ENCODE results near the gene HOMER2.

GRCh38 chr15:82992436-82992998, 40.0 kb upstream of the HOMER2 start:
- TF ChIP-seq CTCF (IDR thresholded peaks at IDR 0.05; ENCODE audit: low read depth, low read length, poor library complexity, severe bottlenecking), result no peak
- TF ChIP-seq EZH2phosphoT487 (IDR thresholded peaks at IDR 0.05; ENCODE audit: borderline replicate concordance, low read length), result no peak
